ENCODE results near the gene KIZ.
"Not testable (repeated sequence)": the region's sequence is repeated elsewhere in the genome, so short reads cannot be mapped to it uniquely, and the experiment has no call there.

The KIZ gene

GRCh38 chr20:21141825-21142224, 15.9 kb downstream of the KIZ start:
- DNase-seq: no peak

GRCh38 chr20:21143194-21143890, 17.5 kb downstream of the KIZ start:
- no peak for DNase-seq

GRCh38 chr20:21145424-21145823, 19.5 kb downstream of the KIZ start:
- DNase-seq: no peak

GRCh38 chr20:21146215-21146614, 20.3 kb downstream of the KIZ start:
- no peak for DNase-seq

GRCh38 chr20:21147593-21147992, 21.7 kb downstream of the KIZ start:
- no peak for DNase-seq

GRCh38 chr20:21149344-21149743, 23.5 kb downstream of the KIZ start:
- DNase-seq: no peak

GRCh38 chr20:21151791-21152190, 25.9 kb downstream of the KIZ start:
- no peak for DNase-seq

- no peak for DNase-seq
Observed at GRCh38 chr20:21154692-21155091, 28.8 kb downstream of the KIZ start.

- no peak for DNase-seq
Observed at GRCh38 chr20:21155268-21155667, 29.4 kb downstream of the KIZ start.

GRCh38 chr20:21156266-21156665, 30.4 kb downstream of the KIZ start:
- no peak for DNase-seq

- no peak for DNase-seq
Observed at GRCh38 chr20:21157006-21157405, 31.1 kb downstream of the KIZ start.

GRCh38 chr20:21159658-21160380, 33.9 kb downstream of the KIZ start:
- DNase-seq: no peak

GRCh38 chr20:21161926-21162325, 36.0 kb downstream of the KIZ start:
- no peak for DNase-seq

GRCh38 chr20:21162631-21163030, 36.7 kb downstream of the KIZ start:
- no peak for DNase-seq

GRCh38 chr20:21166801-21167200, 40.9 kb downstream of the KIZ start:
- DNase-seq: no peak

GRCh38 chr20:21167261-21167660, 41.4 kb downstream of the KIZ start:
- DNase-seq: no peak

- DNase-seq: not testable (repeated sequence)
Observed at GRCh38 chr20:21168061-21168460, 42.2 kb downstream of the KIZ start.

- no peak for DNase-seq
Observed at GRCh38 chr20:21172626-21173025, 46.7 kb downstream of the KIZ start.

GRCh38 chr20:21173485-21173884, 47.6 kb downstream of the KIZ start:
- no peak for DNase-seq

- no peak for DNase-seq
Observed at GRCh38 chr20:21174516-21175239, 48.8 kb downstream of the KIZ start.

- no peak for DNase-seq
Observed at GRCh38 chr20:21175433-21175832, 49.6 kb downstream of the KIZ start.

GRCh38 chr20:21177767-21178166, 51.9 kb downstream of the KIZ start:
- DNase-seq: no peak

- no peak for DNase-seq
Observed at GRCh38 chr20:21179757-21180156, 53.9 kb downstream of the KIZ start.

GRCh38 chr20:21180248-21180647, 54.4 kb downstream of the KIZ start:
- no peak for DNase-seq
